ENCODE results near the gene PEX3. TPM values are rescaled to one million over a fixed set of nuclear protein-coding genes. Genes with fewer than 3 reads are reported as not detected.
A peak's percentile ranks its signal among the peaks of the same experiment; 100 is the strongest.

Gene PEX3
- total RNA-seq, result 10 to 100 TPM in 3 of 4 donors, 1 to 10 TPM in 1; 4.1 to 16.6 (median 12.7) TPM

DNA sequence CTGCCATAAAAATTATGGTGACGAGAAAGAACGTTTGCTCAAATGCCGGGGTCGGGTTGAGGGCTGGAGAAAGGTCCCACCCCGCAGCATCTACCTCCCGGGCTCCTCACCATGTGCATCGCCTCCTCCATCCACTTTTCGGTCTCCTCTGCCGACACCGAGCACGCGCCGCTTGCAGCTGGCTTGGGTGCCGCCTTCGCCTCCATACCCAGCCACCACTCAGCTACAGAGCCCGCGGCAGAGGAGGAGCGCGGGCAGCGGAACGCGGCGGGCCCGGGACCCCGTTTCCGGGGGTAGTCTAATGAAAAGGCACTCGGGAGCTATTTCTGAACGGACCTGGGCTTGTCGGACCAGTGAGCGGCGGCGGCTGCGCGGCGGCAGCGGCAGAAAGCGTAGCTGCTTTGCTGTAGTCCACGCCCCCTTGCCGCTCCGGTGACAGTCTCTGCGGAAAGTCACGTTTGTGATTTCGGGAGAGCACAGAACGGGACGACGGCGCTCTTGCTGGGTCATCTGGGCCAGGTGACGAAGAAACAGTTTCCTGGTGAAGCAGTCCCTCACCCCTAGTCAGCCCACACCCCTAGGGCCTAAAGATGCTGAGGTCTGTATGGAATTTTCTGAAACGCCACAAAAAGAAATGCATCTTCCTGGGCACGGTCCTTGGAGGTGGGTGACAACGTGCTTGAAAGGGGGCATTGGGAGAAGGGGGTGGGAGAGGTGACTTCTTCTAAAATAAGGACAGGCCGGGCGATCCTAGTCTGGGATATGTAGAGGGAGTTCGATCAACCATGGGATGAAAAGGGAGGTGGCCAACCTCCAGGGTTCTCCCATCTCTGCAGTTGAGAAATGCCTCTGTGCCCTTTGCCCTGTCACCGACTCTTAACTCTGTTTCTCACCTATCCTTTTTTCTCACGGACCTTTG is at the start of gene PEX3, which contains the start of gene ADAT2:
Gene PEX3, plus strand, starts transcription at position 353 of the 919 bp plus-strand sequence. Its CDS starts 238 bp downstream, at position 591.
Gene ADAT2, minus strand, starts transcription at position 243 of the 919 bp plus-strand sequence. Its CDS starts 37 bp downstream, at position 206.
- Histone ChIP-seq H3K9me3 (no peaks in the 10 kb centered on the region), H3K27me3 (no peaks in the 10 kb centered on the region), H3K27ac (peak within 1 kb of the TSS; percentile 70 to 75 (median 71)), H3K4me3 (peak within 1 kb of the TSS; percentile 56 to 80 (median 74)), H3K4me1 (peaks cover 0 to 11% (median 2%) of the 10 kb centered on the region in 4 donors), H3K36me3 (no peaks in the 10 kb centered on the region)
- TF ChIP-seq POLR2A (IDR thresholded peaks at IDR 0.05) (peak; percentile 61 to 73), CTCF (IDR thresholded peaks at IDR 0.05) (peak in 1 of 6 experiments; percentile 13)
- DNase-seq, result peak; percentile 92 to 96 (median 94)

DNA sequence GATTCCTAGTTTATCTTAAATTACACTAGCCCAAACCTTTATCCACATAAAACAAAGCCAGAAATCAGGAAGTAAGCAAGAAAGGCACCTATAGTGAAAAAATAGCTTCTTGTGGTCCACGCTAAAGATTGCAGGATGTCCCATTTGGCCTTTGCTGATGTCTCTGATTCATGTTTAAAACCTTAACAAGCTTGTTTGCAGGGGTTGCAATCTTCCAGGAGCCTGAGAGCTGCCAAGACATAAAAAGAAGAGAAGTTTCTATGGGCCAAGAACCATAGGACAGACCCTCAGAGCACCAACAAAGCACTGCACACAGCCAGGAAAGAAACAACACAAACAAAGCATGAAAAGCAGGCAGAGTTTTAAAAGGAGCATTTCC is 49.5 kb upstream of the PEX3 start:
- H3K36me3 ChIP-seq, result no peaks in the 10 kb centered on the region
- H3K9me3 ChIP-seq, result no peaks in the 10 kb centered on the region
- no peak for TF ChIP-seq CTCF (IDR thresholded peaks at IDR 0.05)
- no peak for TF ChIP-seq POLR2A (IDR thresholded peaks at IDR 0.05)
- H3K4me1 ChIP-seq, result peaks cover 0 to 4% (median 0%) of the 10 kb centered on the region in 4 donors
- no peak overlapping the region for H3K27ac ChIP-seq
- no peak overlapping the region for H3K4me3 ChIP-seq
- no peaks in the 10 kb centered on the region for H3K27me3 ChIP-seq
- DNase-seq, result no peak

DNA sequence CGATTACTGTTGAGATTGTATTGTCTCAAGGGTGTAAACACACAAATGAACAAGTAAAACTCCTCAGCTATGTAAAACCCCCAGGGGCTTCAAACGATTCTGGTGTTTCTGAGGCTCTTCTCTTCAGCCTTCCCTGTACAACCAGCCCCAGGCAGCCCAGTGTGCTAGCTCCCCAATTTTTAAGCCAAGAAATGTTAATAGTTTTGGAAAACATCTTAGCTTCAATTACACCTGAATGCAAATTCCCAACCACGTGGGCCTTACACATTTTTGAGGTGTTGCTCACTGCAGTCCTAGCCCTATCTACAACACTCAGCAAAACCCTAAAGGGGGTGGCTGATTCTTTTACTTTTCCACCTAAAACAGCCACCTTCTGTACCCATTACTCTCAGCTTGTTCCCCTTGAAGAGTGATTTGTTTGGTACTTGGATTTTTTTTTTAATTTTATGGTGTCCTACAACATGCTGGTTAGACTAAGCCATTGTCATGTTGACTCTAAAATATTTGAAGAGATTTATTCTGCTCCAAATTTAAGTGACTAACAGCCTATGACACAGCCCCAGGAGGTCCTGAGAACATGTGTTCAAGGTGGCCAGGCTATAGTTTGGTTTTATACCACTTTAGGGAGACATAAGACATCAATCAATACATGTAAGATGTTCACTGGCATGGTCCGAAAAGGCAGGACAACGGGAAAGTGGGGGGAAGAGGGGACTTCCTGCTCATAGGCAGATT is 48.8 kb upstream of the PEX3 start:
- Histone ChIP-seq H3K27ac (no peak overlapping the region), H3K9me3 (no peaks in the 10 kb centered on the region), H3K27me3 (no peaks in the 10 kb centered on the region), H3K4me3 (no peak overlapping the region), H3K4me1 (peaks cover 0 to under 1% (median 0%) of the 10 kb centered on the region in 4 donors), H3K36me3 (no peaks in the 10 kb centered on the region)
- no peak for DNase-seq
- TF ChIP-seq CTCF (IDR thresholded peaks at IDR 0.05), result no peak
- no peak for TF ChIP-seq POLR2A (IDR thresholded peaks at IDR 0.05)

GRCh38 chr6:143402721-143403336 is 47.8 kb upstream of the PEX3 start:
- TF ChIP-seq POLR2A (IDR thresholded peaks at IDR 0.05) (no peak), CTCF (IDR thresholded peaks at IDR 0.05) (no peak)
- no peak for DNase-seq
- Histone ChIP-seq H3K27me3 (no peaks in the 10 kb centered on the region), H3K4me1 (no peaks in the 10 kb centered on the region), H3K27ac (no peak overlapping the region), H3K9me3 (no peaks in the 10 kb centered on the region), H3K4me3 (no peak overlapping the region), H3K36me3 (no peaks in the 10 kb centered on the region)

- no peaks in the 10 kb centered on the region for H3K36me3 ChIP-seq
- H3K27ac ChIP-seq, result no peak overlapping the region
- H3K4me3 ChIP-seq, result no peak overlapping the region
- TF ChIP-seq CTCF (IDR thresholded peaks at IDR 0.05), result no peak
- H3K27me3 ChIP-seq, result no peaks in the 10 kb centered on the region
- no peak for DNase-seq
- H3K4me1 ChIP-seq, result no peaks in the 10 kb centered on the region
- H3K9me3 ChIP-seq, result no peaks in the 10 kb centered on the region
Measured at GRCh38 chr6:143405373-143406154, 45.0 kb upstream of the PEX3 start.
